H1 (cell line): Measurements from ENCODE around the gene WDR91. TPM values are rescaled to one million over a fixed set of nuclear protein-coding genes. Genes with fewer than 3 reads are reported as not detected.

ENCODE experiments used
- CTCF ChIA-PET: fragments of 300-600 bp; sonication (Branson Sonifier 250); formaldehyde crosslinking; loops from one replicate; lab custom pipeline; 2021; ENCODE audit not compliant: partially characterized antibody; lab: Charles Lee
- POLR2A ChIA-PET: fragments of 300-600 bp; sonication (Branson Sonifier 250); formaldehyde crosslinking; loops from one replicate; lab custom pipeline; 2021; ENCODE audit warnings: inconsistent platforms; ENCODE audit not compliant: partially characterized antibody; lab: Charles Lee
- DNase-seq, 2 experiments: peaks; one replicate each; pipeline versions ENCODE4 v3.0.0 to v3.0.0-alpha.2; 2010 to 2022; ENCODE audit warnings: low spot score in 2 of 2, low read depth in 1 of 2, mixed read lengths in 1 of 2
- FAIRE-seq: peaks from 2 replicates; lab custom pipeline; 2011; peaks lifted over from hg19 to GRCh38; lab: Jason Lieb, UNC
- H2AFZ ChIP-seq: 2 replicates; pipeline ENCODE4 v1.8.1; 2012; ENCODE audit warnings: low read length, inconsistent platforms
- H2AK5ac ChIP-seq: 2 replicates; pipeline ENCODE4 v1.6.1; 2013; ENCODE audit warnings: low read depth, low read length
- H2BK120ac ChIP-seq: replicated peaks from 2 replicates; pipeline ENCODE3; 2013; ENCODE audit warnings: low read depth, low read length, inconsistent platforms
- H2BK12ac ChIP-seq: 2 replicates; pipeline ENCODE4 v1.6.1; 2013; ENCODE audit warnings: low read depth, low read length
- H2BK15ac ChIP-seq: 2 replicates; pipeline ENCODE4 v1.6.1; 2013; ENCODE audit warnings: low read length
- H2BK20ac ChIP-seq: 2 replicates; pipeline ENCODE4 v1.6.1; 2013; ENCODE audit warnings: low read length
- H2BK5ac ChIP-seq: 2 replicates; pipeline ENCODE4 v1.6.1; 2013; ENCODE audit warnings: low read depth, low read length
- H3K14ac ChIP-seq: 2 replicates; pipeline ENCODE4 v1.6.1; 2013; ENCODE audit warnings: inconsistent platforms; ENCODE audit not compliant: insufficient read length
- H3K18ac ChIP-seq: 2 replicates; pipeline ENCODE4 v1.6.1; 2013; ENCODE audit warnings: low read length; ENCODE audit errors: extremely low read depth
- H3K23ac ChIP-seq: 2 replicates; pipeline ENCODE4 v1.6.1; 2013; ENCODE audit warnings: inconsistent platforms; ENCODE audit not compliant: insufficient read length
- H3K23me2 ChIP-seq: 2 replicates; pipeline ENCODE4 v1.6.1; 2013; ENCODE audit warnings: low read depth, low read length
- H3K27ac ChIP-seq: 2 replicates; pipeline ENCODE4 v1.6.1; 2011; ENCODE audit warnings: low read depth, low read length, inconsistent platforms
- H3K27me3 ChIP-seq, 4 experiments: replicated peaks in 1 of 4; 1 replicate in 1 of 4; 2 replicates in 3 of 4; pipeline versions ENCODE4 v1.6.1 to v1.8.1; 2011 to 2013; ENCODE audit warnings: low read length in 3 of 4, mild to moderate bottlenecking in 3 of 4, inconsistent platforms in 2 of 4, mixed read lengths in 2 of 4, moderate library complexity in 1 of 4; ENCODE audit not compliant: control insufficient read depth in 3 of 4, insufficient read depth in 3 of 4; ENCODE audit errors: extremely low read depth in 1 of 4
- H3K36me3 ChIP-seq, 4 experiments: 2 replicates each; pipeline versions ENCODE4 v1.6.1 to v1.8.1; 2011 to 2013; ENCODE audit warnings: mild to moderate bottlenecking in 4 of 4, low read length in 3 of 4, moderate library complexity in 2 of 4, control low read depth in 1 of 4, inconsistent platforms in 1 of 4; ENCODE audit not compliant: insufficient read depth in 4 of 4, control insufficient read depth in 2 of 4
- H3K4ac ChIP-seq: replicated peaks from 2 replicates; pipeline ENCODE3; 2013; ENCODE audit warnings: low read length, low read depth, mixed read lengths, inconsistent platforms; ENCODE audit not compliant: insufficient read length
- H3K4me1 ChIP-seq, 4 experiments: replicated peaks in 1 of 4; 1 replicate in 1 of 4; 2 replicates in 3 of 4; pipeline versions ENCODE4 v1.6.1 to v1.8.1; 2011 to 2013; ENCODE audit warnings: low read length in 3 of 4, inconsistent platforms in 2 of 4, mixed read lengths in 1 of 4; ENCODE audit not compliant: insufficient read depth in 4 of 4, control insufficient read depth in 3 of 4
- H3K4me2 ChIP-seq, 2 experiments: 2 replicates each; pipeline versions ENCODE4 v1.6.1 to v1.8.1; 2011 to 2013; ENCODE audit warnings: low read depth in 2 of 2, low read length in 2 of 2, control low read depth in 1 of 2, inconsistent platforms in 1 of 2, mild to moderate bottlenecking in 1 of 2; ENCODE audit not compliant: insufficient read depth in 1 of 2
- H3K4me3 ChIP-seq, 4 experiments: fragments of 200-600, 300-600 bp in 1 of 4; sonication (generic), shearing (Covaris generic), sonication (Bioruptor Twin) in 1 of 4; 2 replicates each; pipeline versions ENCODE4 v1.5.1 to v1.8.1; 2011 to 2016; ENCODE audit warnings: low read length in 4 of 4, low read depth in 3 of 4, control low read depth in 2 of 4, inconsistent platforms in 2 of 4, mild to moderate bottlenecking in 2 of 4, mixed read lengths in 1 of 4, moderate library complexity in 1 of 4; ENCODE audit not compliant: insufficient read depth in 2 of 4; ENCODE audit errors: extremely low read depth in 1 of 4
- H3K56ac ChIP-seq: replicated peaks from 2 replicates; pipeline ENCODE3; 2013; ENCODE audit warnings: low read depth, mild to moderate bottlenecking, mixed read lengths, low read length, inconsistent platforms; ENCODE audit not compliant: insufficient read length
- H3K79me1 ChIP-seq: 2 replicates; pipeline ENCODE4 v1.6.1; 2013; ENCODE audit warnings: low read depth, low read length, control low read depth
- H3K79me2 ChIP-seq, 2 experiments: 2 replicates each; pipeline versions ENCODE4 v1.6.1 to v1.8.1; 2012 to 2013; ENCODE audit warnings: low read length in 2 of 2, mild to moderate bottlenecking in 2 of 2, inconsistent platforms in 1 of 2; ENCODE audit not compliant: insufficient read depth in 2 of 2, control insufficient read depth in 1 of 2
- H3K9ac ChIP-seq, 4 experiments: replicated peaks in 1 of 4; 1 replicate in 1 of 4; 2 replicates in 3 of 4; pipeline versions ENCODE4 v1.6.1 to v1.8.1; 2011 to 2013; ENCODE audit warnings: low read depth in 3 of 4, low read length in 3 of 4, control low read depth in 2 of 4, mild to moderate bottlenecking in 2 of 4, moderate library complexity in 2 of 4, inconsistent platforms in 1 of 4; ENCODE audit errors: extremely low read depth in 1 of 4
- H3K9me3 ChIP-seq, 2 experiments: 2 replicates each; pipeline versions ENCODE4 v1.6.1 to v1.8.1; 2012 to 2013; ENCODE audit warnings: mild to moderate bottlenecking in 2 of 2, moderate library complexity in 2 of 2, control low read depth in 1 of 2, inconsistent platforms in 1 of 2, low read depth in 1 of 2, low read length in 1 of 2, mixed read lengths in 1 of 2; ENCODE audit not compliant: insufficient read depth in 2 of 2
- H4K20me1 ChIP-seq, 2 experiments: replicated peaks in 1 of 2; 2 replicates each; pipeline versions ENCODE3 to v1.8.1; 2011 to 2013; ENCODE audit warnings: inconsistent platforms in 2 of 2, low read length in 2 of 2, mild to moderate bottlenecking in 1 of 2; ENCODE audit not compliant: insufficient read depth in 2 of 2, control insufficient read depth in 1 of 2
- H4K5ac ChIP-seq: 2 replicates; pipeline ENCODE4 v1.6.1; 2013; ENCODE audit warnings: low read length, low read depth, mixed read lengths, inconsistent platforms; ENCODE audit not compliant: insufficient read length
- H4K8ac ChIP-seq: 2 replicates; pipeline ENCODE4 v1.8.0; 2013; ENCODE audit warnings: mild to moderate bottlenecking, moderate library complexity, low read length, inconsistent platforms; ENCODE audit not compliant: insufficient read depth; ENCODE audit errors: extremely low read depth
- H4K91ac ChIP-seq: replicated peaks from 2 replicates; pipeline ENCODE3; 2013; ENCODE audit warnings: low read length, mixed read lengths, inconsistent platforms; ENCODE audit not compliant: insufficient read length
- BCL11A ChIP-seq, 2 experiments: IDR thresholded peaks; one replicate each; pipeline ENCODE4 v1.6.1; 2011; ENCODE audit warnings: low read depth in 2 of 2, low read length in 2 of 2, mild to moderate bottlenecking in 2 of 2
- CREB1 ChIP-seq: IDR thresholded peaks from 2 replicates; pipeline ENCODE4 v1.6.1; 2012; ENCODE audit warnings: inconsistent platforms
- CTCF ChIP-seq, 3 experiments: IDR thresholded peaks; 1 replicate in 2 of 3; 2 replicates in 1 of 3; pipeline versions ENCODE4 v1.5.1 to v1.6.1; 2011; ENCODE audit warnings: low read length in 3 of 3, mild to moderate bottlenecking in 3 of 3, inconsistent platforms in 2 of 3, low read depth in 1 of 3, moderate library complexity in 1 of 3; ENCODE audit not compliant: insufficient read depth in 1 of 3; ENCODE audit errors: control extremely low read depth in 1 of 3
- FOSL1 ChIP-seq: IDR thresholded peaks from 2 replicates; pipeline ENCODE4 v1.6.1; 2011; ENCODE audit warnings: mild to moderate bottlenecking, low read depth, low read length, moderate library complexity; ENCODE audit not compliant: insufficient read depth
- KDM1A ChIP-seq: fragments of 200-600, 300-600 bp; sonication (generic); IDR thresholded peaks from 2 replicates; pipeline ENCODE4 v1.7.1; 2016; ENCODE audit warnings: mild to moderate bottlenecking, low read length, borderline replicate concordance
- MAFK ChIP-seq: IDR thresholded peaks from 2 replicates; pipeline ENCODE4 v1.6.1; 2012; ENCODE audit warnings: low read depth, mild to moderate bottlenecking, improper control_type of control experiment, low read length
- USF2 ChIP-seq: IDR thresholded peaks from 2 replicates; pipeline ENCODE4 v1.6.1; 2011; ENCODE audit warnings: low read length, improper control_type of control experiment
- WGBS, 2 experiments: shearing (Covaris generic) in 1 of 2; methylation state at CpG; one replicate each; pipeline versions ENCODE4 v1.1.6 to v1.1.7; 2013 to 2015; ENCODE audit warnings: low lambda C conversion rate in 2 of 2, mixed read lengths in 2 of 2, inconsistent platforms in 1 of 2, low coverage in 1 of 2, missing lambda C conversion rate in 1 of 2; ENCODE audit not compliant: insufficient replicate concordance in 2 of 2, insufficient coverage in 1 of 2, insufficient read length in 1 of 2; ENCODE audit errors: extremely low coverage in 1 of 2, missing lambda C conversion rate in 1 of 2; 5-methylcytosine and 5-hydroxymethylcytosine counted together
- polyA plus RNA-seq, 7 experiments: library from polyadenylated mRNA; depleted of rRNA in 3 of 7; stranded (reverse) in 5 of 7; unstranded in 2 of 7; fragments of >200 nt in 5 of 7; fragments of 200-250 nt in 2 of 7; gene quantifications; 1 replicate in 5 of 7; 2 replicates in 1 of 7; 4 replicates in 1 of 7; pipeline versions ENCODE4 v1.2.1 to v1.2.3, GENCODE V29; 2011 to 2013; ENCODE audit warnings: missing spikeins in 2 of 7, mixed read lengths in 2 of 7
- total RNA-seq: library from RNA; stranded (reverse); fragmentation: NEBNext Ultra II Directional; extraction: Animal tissue kit (Norgen Biotek cat#: 25700); gene quantifications from 2 replicates; pipeline ENCODE4 v1.2.1, GENCODE V29; 2021

Gene WDR91
- total and polyA plus RNA-seq, 2 of the 8 experiments (the other 6 are each of a cell fraction or from before 2014, with no cell fraction given) = 8.2 to 14.7 TPM

DNA sequence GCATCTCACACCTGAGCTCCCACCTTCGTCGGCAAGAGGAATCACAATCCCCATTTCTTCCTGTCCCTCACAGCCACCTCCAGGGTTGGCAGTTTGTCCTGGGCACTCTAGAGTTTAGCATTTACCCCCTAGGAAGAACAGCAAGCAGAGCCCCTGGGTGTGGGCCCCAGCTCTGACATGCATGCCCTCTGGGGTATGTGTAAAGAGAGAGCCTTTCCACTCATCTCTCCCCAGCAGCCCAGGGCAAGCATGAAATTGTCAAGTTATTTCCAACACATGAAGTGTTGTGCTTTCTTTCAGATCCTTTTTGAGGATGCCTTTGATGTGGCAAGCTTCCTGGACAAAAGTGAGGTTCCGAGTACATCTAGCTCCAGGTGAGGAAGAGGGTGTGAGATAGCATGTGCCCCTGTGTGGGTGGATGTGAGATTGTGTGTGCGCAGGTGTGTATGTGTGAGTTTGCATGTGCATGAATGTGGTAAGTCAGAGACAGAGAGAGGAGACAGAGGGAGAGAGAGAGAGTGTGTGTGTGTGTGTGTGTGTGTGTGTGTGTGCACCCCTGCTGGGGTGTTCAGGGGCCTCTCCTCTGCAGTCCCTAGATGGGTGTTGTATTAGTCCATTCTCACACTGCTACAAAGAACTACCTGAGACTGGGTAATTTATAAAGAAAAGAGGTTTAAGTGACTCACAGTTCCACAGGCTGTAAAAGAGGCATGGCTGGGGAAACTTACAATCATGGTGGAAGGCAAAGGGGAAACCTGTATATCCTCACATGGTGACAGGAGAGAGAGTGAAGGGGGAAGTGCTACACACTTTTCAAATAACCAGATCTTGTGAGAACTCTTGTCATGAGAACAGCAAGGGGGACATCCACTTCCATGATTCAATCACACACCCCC is 40.4 kb upstream of the WDR91 start:
- no peak overlapping the region for H3K18ac ChIP-seq
- no peak overlapping the region for H3K4me3 ChIP-seq
- WGBS, 2 experiments = 88% methylated on average over 4 of the region's 4 CpGs; no CpG with 5 or more reads in 1 of the 2 experiments
- H3K9ac ChIP-seq = no peak overlapping the region; a peak in 1 of 7 replicates
- H2BK120ac ChIP-seq = no peak overlapping the region
- no peak overlapping the region for H3K56ac ChIP-seq
- no peak for FAIRE-seq
- no peak overlapping the region for H3K27ac ChIP-seq
- no peaks in the 10 kb centered on the region for H4K20me1 ChIP-seq
- H3K27me3 ChIP-seq = no peaks in the 10 kb centered on the region; a peak in 2 of 7 replicates
- no peak overlapping the region for H3K14ac ChIP-seq
- H3K23ac ChIP-seq = no peak overlapping the region
- H4K91ac ChIP-seq = no peak overlapping the region
- no peak overlapping the region for H3K4ac ChIP-seq
- no peaks in the 10 kb centered on the region for H3K36me3 ChIP-seq
- H2AK5ac ChIP-seq = no peak overlapping the region
- no peak overlapping the region for H2BK12ac ChIP-seq
- no peaks in the 10 kb centered on the region for H3K79me2 ChIP-seq
- no peaks in the 10 kb centered on the region for H3K4me1 ChIP-seq
- no peak for DNase-seq
- H2BK15ac ChIP-seq = no peak overlapping the region
- H2AFZ ChIP-seq = no peak overlapping the region
- H3K23me2 ChIP-seq = no peaks in the 10 kb centered on the region; the same call in 1 of the 2 replicates
- no peaks in the 10 kb centered on the region for H3K9me3 ChIP-seq
- H3K79me1 ChIP-seq = no peaks in the 10 kb centered on the region
- no peak overlapping the region for H2BK5ac ChIP-seq
- ChIA-PET CTCF (interaction anchor here (1.0 to 1.2 kb wide), 3 partner anchors 13 to 413 kb away, joined by 3 to 5 read pairs (median 4); no protein-coding TSS in a partner anchor), POLR2A (no interaction called here)
- H4K5ac ChIP-seq = no peak overlapping the region
- no peak overlapping the region for H4K8ac ChIP-seq
- H2BK20ac ChIP-seq = no peak overlapping the region
- H3K4me2 ChIP-seq = no peak overlapping the region
- TF ChIP-seq BCL11A (IDR thresholded peaks at IDR 0.05; ENCODE audit: low read depth in 2 of 2, low read length in 2 of 2) = no peak
- TF ChIP-seq USF2 = no peak
- no peak for TF ChIP-seq FOSL1
- TF ChIP-seq CTCF (IDR thresholded peaks at IDR 0.05; ENCODE audit: control extremely low read depth in 1 of 3, insufficient read depth in 1 of 3, low read depth in 1 of 3, low read length in 3 of 3) = no peak
- TF ChIP-seq CREB1 = no peak
- no peak for TF ChIP-seq MAFK
- no peak for TF ChIP-seq KDM1A
